GM12865 (cell line): ENCODE results near the gene ATP6V1A.

Experiments
- DNase-seq: peaks from one replicate; pipeline ENCODE4 v3.0.0; 2010; ENCODE audit warnings: low read depth
- H3K4me3 ChIP-seq: 2 replicates; pipeline ENCODE4 v1.5.1; 2011; ENCODE audit warnings: mild to moderate bottlenecking, low read depth, low read length, control low read depth
- CTCF ChIP-seq: IDR thresholded peaks from 2 replicates; pipeline ENCODE4 v1.5.1; 2011; ENCODE audit warnings: low read length, control low read depth, low read depth, inconsistent platforms; ENCODE audit not compliant: insufficient read depth; ENCODE audit errors: missing control alignments

ATP6V1A gene

GRCh38 chr3:113744941-113745755 lies 1.7 kb upstream of the ATP6V1A start:
- TF ChIP-seq CTCF, result peak; percentile 72
- H3K4me3 ChIP-seq, result peak overlapping the region; percentile 96
- peak; percentile 90 for DNase-seq

- peak; percentile 46 for TF ChIP-seq CTCF
- peak within 1 kb of the TSS; percentile 96 for H3K4me3 ChIP-seq
- peak; percentile 96 for DNase-seq
These were observed 883 bp upstream of the ATP6V1A start, which contains the start of gene NAA50 for GRCh38 chr3:113745756-113746547. Gene NAA50 (minus strand): TSS chr3:113746249. CDS start chr3:113745949, 300 bp downstream.

GRCh38 chr3:113747283-113748046 lies 630 bp downstream of the ATP6V1A start:
- TF ChIP-seq CTCF, result no peak
- peak; percentile 59 for DNase-seq

GRCh38 chr3:113751141-113751540 lies 4.3 kb downstream of the ATP6V1A start:
- no peak overlapping the region for H3K4me3 ChIP-seq
- no peak for TF ChIP-seq CTCF
- no peak for DNase-seq

More at GRCh38 chr3:113747283-113748046, 630 bp downstream of the ATP6V1A start:
- H3K4me3 ChIP-seq, result peak overlapping the region; percentile 96

GRCh38 chr3:113753376-113753985 lies 6.6 kb downstream of the ATP6V1A start:
- no peak for DNase-seq
- no peak overlapping the region for H3K4me3 ChIP-seq

More at GRCh38 chr3:113753376-113753985, 6.6 kb downstream of the ATP6V1A start:
- no peak for TF ChIP-seq CTCF
